ENCODE measurements around the gene C4BPB.
A peak's percentile ranks its signal among the peaks of the same experiment; 100 is the strongest.

Gene C4BPB

GRCh38 chr1:207060596-207060995, 28.1 kb upstream of the C4BPB start:
- no peak for FAIRE-seq

GRCh38 chr1:207062058-207062457, 26.6 kb upstream of the C4BPB start:
- no peak for FAIRE-seq

DNA sequence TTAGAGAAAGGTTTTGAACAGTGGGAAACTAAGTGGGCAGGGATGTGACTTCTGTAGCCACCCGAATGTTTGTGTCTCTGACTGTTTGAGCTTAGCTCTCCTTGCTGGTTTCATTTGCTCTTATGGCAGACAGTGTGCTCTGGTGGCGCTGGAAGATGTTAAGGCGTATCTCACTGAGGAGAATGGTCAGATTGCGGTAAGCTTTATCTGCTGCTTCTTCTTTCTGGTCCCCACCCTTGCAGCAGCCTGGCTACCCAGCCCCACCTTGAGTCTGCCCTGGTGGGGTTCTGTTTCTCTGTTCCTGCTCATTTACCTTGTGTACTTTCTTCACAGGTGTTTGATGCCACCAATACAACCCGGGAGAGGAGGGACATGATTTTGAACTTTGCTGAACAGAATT, 25.6 kb upstream of the C4BPB start:
- no peak for FAIRE-seq

DNA sequence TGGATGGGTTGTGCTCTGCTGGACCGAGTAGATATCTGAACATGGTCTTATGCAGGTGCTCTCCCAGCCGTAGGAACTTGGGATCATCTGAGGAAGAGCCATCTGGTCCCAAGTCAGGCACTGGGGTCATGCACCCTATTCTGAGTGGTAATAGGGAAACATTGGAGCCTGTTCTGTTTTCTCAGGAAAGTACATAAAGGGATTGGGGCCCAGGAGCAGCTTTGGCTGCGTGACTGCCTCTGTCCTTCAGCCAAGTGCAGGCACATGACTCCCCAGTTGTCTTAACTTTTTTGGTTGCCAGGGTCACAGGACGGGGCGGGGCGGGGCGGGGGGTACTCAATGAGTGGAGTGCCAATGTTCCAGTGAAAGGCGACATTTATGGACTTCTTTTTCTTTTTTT, 24.1 kb upstream of the C4BPB start:
- FAIRE-seq: no peak

DNA sequence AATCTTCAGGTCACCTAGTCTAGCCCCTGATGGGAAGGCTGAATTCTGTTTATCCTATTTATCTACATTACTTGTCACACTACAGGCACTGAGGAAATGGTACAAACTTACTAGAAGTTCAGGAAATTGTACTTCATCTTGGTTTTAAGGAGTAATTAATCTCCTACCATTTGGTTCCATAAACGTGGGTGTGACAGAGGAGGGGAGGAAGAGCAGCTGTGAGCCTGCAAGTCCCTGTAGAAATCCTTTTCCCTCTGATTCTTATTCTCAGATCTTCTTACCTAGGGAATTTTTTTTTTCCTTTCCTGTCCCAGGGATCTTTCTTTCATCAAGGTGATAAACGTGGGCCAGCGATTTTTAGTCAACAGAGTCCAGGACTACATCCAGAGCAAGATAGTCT, 21.5 kb upstream of the C4BPB start:
- no peak for FAIRE-seq

GRCh38 chr1:207067665-207068064, 21.0 kb upstream of the C4BPB start:
- FAIRE-seq: no peak

DNA sequence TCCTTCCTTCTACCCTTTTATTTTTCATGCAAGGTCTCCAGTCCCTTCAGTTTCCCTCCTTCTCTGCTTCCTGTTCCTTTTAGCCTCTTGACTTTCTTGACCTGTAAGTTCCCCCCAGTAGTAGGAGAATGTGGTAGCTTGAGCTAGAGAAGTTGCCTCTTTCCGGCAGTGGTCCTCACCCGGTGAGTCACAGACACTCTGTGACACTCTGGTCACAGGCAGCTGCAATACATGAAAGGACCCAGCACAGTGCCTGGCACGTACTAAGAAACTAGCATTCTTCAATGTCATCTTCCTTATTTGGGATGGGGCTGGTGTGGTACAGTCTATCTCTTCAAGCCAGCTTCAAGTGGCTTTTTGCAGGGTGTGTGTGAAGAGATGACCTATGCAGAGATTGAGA, 19.6 kb upstream of the C4BPB start:
- FAIRE-seq: no peak

- no peak for FAIRE-seq
Measured at GRCh38 chr1:207069858-207070506, 18.7 kb upstream of the C4BPB start.

GRCh38 chr1:207070811-207071210, 17.8 kb upstream of the C4BPB start:
- FAIRE-seq: no peak

GRCh38 chr1:207071426-207071825, 17.2 kb upstream of the C4BPB start:
- no peak for FAIRE-seq

GRCh38 chr1:207072233-207072632, 16.4 kb upstream of the C4BPB start:
- no peak for FAIRE-seq

DNA sequence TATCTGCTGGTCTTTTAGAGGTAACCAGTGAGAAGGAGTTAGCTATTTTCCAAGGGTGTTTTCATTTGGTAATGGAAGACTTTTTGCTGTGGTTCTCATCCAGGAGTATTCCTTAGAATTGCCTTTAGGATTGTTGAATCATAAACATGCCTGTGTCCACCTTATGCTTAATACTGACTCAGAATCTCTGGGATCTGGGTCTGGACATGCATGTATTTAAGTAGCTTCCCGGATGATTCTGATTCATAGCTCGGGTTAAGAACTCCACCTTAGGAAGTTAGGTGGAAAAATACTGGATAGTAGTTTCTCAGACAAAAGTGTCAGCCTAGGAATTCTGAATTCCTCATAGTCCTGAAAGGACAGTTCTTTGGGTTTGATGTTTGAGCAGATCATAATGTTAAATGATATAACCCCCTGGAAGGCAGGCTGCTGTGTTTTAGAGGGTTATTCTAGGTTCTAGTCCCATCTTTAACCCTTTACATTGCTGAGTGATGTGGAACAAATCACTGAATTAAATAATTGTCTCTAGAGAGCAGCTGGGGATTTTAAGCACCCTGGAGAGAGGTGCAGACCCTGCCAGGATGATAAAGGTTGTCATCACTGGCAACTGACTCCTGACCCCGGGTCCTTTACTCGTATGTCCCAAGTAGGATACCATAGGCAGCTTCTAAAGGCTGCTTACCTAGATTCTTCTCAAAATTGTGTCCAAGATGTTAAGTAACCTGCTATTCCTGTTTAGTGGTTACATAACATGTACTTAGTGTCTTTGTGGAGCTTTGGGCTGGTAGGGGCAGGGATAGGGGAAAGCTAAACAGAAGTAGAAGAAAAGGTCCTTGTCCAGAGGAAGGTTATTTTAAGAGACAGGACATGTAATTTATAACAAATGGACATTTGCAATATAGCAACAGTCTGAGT, 14.5 kb upstream of the C4BPB start:
- no peak for FAIRE-seq

DNA sequence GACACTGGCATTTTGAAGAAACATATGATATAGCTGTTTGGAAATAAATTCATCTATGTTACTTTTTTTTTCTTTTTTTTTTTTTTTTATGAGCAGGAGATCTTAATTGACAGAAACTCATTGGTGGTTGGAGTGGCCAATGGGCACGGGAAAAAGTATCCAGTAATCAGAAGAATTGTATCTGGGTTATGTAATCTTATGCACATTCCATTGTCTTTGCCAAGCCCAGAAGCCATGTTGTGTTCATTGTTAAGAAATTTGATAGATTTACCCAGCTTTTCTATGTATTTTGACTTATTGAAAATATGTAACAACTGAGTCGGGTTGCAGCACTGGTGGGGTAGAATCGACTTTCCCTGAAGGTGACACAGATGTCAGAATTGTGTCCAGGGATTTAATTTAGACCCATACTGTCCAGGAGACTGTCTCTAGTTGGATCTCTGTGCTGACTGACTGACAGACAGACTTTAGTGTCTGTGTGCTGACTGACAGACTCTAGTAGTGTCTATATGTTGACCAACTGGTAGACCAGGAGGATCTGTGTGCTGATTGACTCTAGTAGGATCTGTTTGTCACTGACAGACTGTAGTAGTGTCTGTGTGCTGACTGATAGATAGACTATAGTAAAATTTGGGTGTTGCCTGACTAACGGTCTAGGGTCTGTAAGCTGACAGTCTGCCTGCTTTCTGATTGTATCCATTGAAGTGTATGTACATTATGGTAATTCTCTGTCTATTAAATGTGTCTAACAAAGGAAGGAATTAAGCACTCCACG, 12.3 kb upstream of the C4BPB start:
- FAIRE-seq: no peak

DNA sequence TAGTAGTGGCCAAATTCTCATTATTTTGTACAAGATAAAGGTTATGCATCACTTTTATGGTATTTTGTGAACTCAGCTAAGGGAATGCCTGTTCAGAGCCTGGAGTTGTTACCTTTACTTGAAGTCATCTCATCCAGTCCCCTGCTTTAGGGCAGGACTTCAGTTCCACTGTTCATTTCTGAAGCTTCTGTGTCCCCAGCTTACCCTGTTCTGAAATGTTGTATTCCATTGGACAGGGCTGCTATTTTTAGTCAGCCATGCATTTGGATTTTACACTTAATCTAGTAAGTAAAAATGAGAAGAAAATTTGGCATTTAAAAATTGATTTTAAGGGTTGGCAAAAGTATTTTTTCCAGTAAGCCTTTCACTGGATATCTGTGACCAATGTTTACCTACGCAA, 11.6 kb upstream of the C4BPB start:
- FAIRE-seq: no peak

DNA sequence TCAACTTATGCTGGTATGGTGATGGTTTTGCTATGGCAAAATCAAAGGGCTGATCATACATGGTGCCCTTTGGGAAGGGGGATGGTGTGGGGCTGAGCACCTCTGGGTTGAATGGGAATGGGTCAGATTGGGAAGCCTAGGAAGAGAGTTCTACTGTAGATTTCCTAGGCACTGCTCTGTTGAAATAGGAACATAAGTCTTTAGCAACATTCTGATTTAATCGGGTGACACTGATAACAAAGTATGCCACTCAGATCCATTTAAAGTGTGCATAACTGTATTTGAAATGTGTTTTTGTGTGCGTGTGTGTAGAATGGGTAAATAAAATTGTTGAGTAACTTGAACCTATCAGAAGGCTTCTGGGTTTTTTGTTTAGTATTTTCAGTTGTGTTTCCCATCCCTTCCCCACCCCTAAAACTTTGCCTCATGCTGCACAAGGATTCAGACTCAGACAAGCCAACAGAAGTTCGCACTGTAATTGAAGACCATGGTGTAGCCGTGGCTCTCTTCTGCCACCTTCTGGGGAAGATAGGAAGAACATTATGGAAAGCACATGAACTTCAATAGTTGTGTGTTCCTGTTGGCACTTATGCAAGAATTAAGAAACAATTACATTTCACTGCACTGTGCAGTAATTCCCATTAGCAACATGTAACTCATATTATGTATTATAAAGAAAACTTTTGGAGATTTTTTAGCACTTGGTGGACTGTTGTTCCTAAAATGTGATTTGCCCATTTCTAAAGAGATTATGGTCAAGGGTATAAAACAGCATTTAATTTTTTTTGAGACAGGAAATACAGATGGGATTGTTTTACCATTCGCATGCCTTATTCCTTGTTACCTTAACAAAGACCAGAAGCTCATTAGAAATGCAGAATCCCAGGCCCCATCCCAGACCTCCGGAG, 10.9 kb upstream of the C4BPB start:
- peak; percentile 97 for FAIRE-seq

DNA sequence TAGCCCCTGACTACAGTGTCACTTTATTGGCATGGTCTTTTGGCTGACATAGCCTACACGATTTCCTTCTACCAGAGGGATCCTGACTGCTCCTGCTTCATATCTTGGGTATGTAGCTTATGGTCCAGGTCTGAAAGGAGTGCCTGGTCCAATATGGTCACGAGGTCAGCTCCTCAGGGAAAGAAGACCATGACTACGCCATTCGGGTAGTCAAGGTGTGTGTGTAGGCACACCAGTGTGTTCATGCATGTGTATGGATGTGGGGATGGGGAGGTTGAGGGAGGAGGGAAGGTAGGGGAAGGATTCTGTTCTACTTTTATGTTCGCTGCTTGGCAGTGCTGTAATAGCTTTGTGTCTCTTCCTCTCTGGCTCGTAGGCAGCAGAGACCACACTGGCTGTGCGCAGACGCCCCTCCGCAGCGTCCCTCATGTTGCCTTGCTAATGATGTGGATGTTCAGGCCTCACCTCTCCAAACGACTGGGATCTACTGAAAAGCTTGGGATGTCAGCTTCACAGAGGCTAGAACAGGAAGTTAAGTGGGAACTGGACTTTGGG, 10.0 kb upstream of the C4BPB start:
- no peak for FAIRE-seq

DNA sequence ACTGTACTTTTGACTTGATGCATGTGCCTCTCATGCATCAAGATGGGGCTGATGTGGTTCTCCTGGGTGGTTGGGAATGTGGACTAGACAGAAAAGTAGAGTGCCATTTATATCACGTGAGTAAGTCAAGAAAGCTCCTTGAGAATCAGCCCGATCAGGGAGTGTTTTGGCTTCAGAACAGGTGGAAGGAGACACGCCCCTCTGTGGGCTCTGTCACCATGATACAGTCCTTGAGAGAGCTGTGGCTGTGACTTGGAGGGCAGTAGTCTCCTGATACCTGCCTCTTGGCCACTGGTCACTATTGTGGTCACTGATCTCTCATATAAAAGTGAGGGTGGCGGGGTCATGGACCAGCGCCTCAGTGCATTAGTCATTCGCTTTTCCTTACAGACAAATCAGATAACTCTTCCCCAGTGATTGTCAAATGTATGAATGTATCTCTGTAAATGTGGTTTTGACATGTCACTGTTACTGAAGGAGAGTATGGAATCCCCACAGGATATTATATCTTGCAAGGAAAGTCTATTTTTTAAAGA, 8.9 kb upstream of the C4BPB start:
- FAIRE-seq: no peak

GRCh38 chr1:207081088-207081487, 7.6 kb upstream of the C4BPB start:
- FAIRE-seq: no peak

- FAIRE-seq: no peak
Measured at GRCh38 chr1:207081806-207082205, 6.9 kb upstream of the C4BPB start.

- FAIRE-seq: no peak
Measured at GRCh38 chr1:207084232-207084631, 4.4 kb upstream of the C4BPB start.

DNA sequence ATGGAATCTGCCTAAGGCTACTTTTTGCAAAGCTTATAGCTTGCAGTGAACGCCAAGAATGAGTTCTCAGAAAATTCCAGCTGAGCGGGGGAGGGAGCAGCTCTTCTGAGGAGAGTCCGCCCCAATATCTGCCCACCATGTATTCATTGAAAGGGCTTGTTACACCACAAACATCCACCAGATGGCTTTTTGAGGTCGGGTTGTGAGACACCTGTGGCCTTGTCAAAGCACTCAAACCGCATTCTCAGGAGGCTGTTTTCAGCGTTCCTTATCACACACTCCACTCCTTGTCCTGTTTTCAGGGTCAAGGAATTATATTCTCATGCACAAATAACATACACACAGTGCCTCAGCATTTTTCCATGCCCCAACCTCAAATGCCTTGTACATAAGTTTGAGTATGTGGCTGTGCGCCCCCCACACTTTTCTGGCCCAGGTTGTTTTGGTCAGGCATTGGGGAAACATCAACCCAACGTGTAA, 3.9 kb upstream of the C4BPB start:
- FAIRE-seq: peak; percentile 50

GRCh38 chr1:207085887-207086286, 2.8 kb upstream of the C4BPB start:
- no peak for FAIRE-seq

Data from G401.6 (cell line).